H9 (cell line): ENCODE data around the gene CHI3L2. TPM values are rescaled to one million over a fixed set of nuclear protein-coding genes. Genes with fewer than 3 reads are reported as not detected.

Experiments used
- DNase-seq: peaks from one replicate; pipeline ENCODE4 v3.0.0-alpha.2; 2017
- H2AFZ ChIP-seq: one replicate; pipeline ENCODE4 v1.6.1; 2013; ENCODE audit warnings: mild to moderate bottlenecking, low read length, control low read depth, moderate library complexity
- H2AK5ac ChIP-seq: 2 replicates; pipeline ENCODE4 v1.6.1; 2013; ENCODE audit warnings: low read length, control low read depth, mixed read lengths; ENCODE audit not compliant: insufficient read length
- H2BK120ac ChIP-seq: one replicate; pipeline ENCODE4 v1.6.1; 2013; ENCODE audit warnings: low read depth, mild to moderate bottlenecking, low read length, control low read depth, inconsistent platforms; ENCODE audit not compliant: poor library complexity, severe bottlenecking
- H2BK12ac ChIP-seq: 2 replicates; pipeline ENCODE4 v1.6.1; 2013; ENCODE audit warnings: low read length, control low read depth, mixed read lengths, low read depth; ENCODE audit not compliant: insufficient read length
- H2BK15ac ChIP-seq: 2 replicates; pipeline ENCODE4 v1.6.1; 2013; ENCODE audit warnings: low read depth, low read length, control low read depth
- H2BK20ac ChIP-seq: one replicate; pipeline ENCODE4 v1.6.1; 2013; ENCODE audit warnings: low read depth, mild to moderate bottlenecking, low read length, control low read depth, inconsistent platforms; ENCODE audit not compliant: poor library complexity, severe bottlenecking
- H2BK5ac ChIP-seq: 2 replicates; pipeline ENCODE4 v1.6.1; 2013; ENCODE audit warnings: low read length, control low read depth, mixed read lengths; ENCODE audit not compliant: insufficient read length
- H3K14ac ChIP-seq: 2 replicates; pipeline ENCODE4 v1.6.1; 2013; ENCODE audit warnings: low read length, control low read depth; ENCODE audit not compliant: insufficient read depth
- H3K18ac ChIP-seq: 2 replicates; pipeline ENCODE4 v1.6.1; 2013; ENCODE audit warnings: low read depth, mild to moderate bottlenecking, mixed read lengths, low read length, control low read depth; ENCODE audit not compliant: insufficient read length
- H3K23ac ChIP-seq: 2 replicates; pipeline ENCODE4 v1.6.1; 2013; ENCODE audit warnings: low read length, control low read depth, mixed read lengths, low read depth; ENCODE audit not compliant: insufficient read length
- H3K23me2 ChIP-seq: 2 replicates; pipeline ENCODE4 v1.6.1; 2013; ENCODE audit warnings: low read depth, mild to moderate bottlenecking, mixed read lengths, low read length, control low read depth; ENCODE audit not compliant: insufficient read length, poor library complexity, severe bottlenecking
- H3K27ac ChIP-seq: 2 replicates; pipeline ENCODE4 v1.5.1; 2013; ENCODE audit warnings: low read length, control low read depth, mixed read lengths, low read depth; ENCODE audit not compliant: insufficient read length
- H3K27me3 ChIP-seq: 2 replicates; pipeline ENCODE4 v1.6.1; 2013; ENCODE audit warnings: low read length, control low read depth, inconsistent platforms; ENCODE audit not compliant: insufficient read depth
- H3K4ac ChIP-seq: 2 replicates; pipeline ENCODE4 v1.6.1; 2013; ENCODE audit warnings: low read depth, mild to moderate bottlenecking, control low read depth, inconsistent platforms, low read length, moderate library complexity
- H3K4me1 ChIP-seq: 2 replicates; pipeline ENCODE4 v1.6.1; 2013; ENCODE audit warnings: low read length, control low read depth, inconsistent platforms; ENCODE audit not compliant: insufficient read depth
- H3K4me2 ChIP-seq: 2 replicates; pipeline ENCODE4 v1.6.1; 2013; ENCODE audit warnings: low read length, control low read depth, mixed read lengths; ENCODE audit not compliant: insufficient read length, insufficient read depth
- H3K56ac ChIP-seq: 2 replicates; pipeline ENCODE4 v1.6.1; 2013; ENCODE audit warnings: low read depth, mild to moderate bottlenecking, mixed read lengths, low read length, control low read depth; ENCODE audit not compliant: insufficient read length
- H3K79me1 ChIP-seq: 2 replicates; pipeline ENCODE4 v1.6.1; 2013; ENCODE audit warnings: low read depth, mild to moderate bottlenecking, moderate library complexity, low read length, control low read depth, inconsistent platforms; ENCODE audit not compliant: insufficient read depth, poor library complexity, severe bottlenecking
- H3K79me2 ChIP-seq: 2 replicates; pipeline ENCODE4 v1.6.1; 2013; ENCODE audit warnings: low read length, control low read depth, inconsistent platforms; ENCODE audit not compliant: insufficient read depth
- H3K9ac ChIP-seq: 2 replicates; pipeline ENCODE4 v1.6.1; 2013; ENCODE audit warnings: low read length, control low read depth, mixed read lengths; ENCODE audit not compliant: insufficient read length; ENCODE audit errors: extremely low read depth
- H3K9me3 ChIP-seq: one replicate; pipeline ENCODE4 v1.6.1; 2013; ENCODE audit warnings: low read depth, low read length, inconsistent platforms; ENCODE audit not compliant: control insufficient read depth
- H3T11ph ChIP-seq: one replicate; pipeline ENCODE4 v1.6.1; 2013; ENCODE audit warnings: mild to moderate bottlenecking, low read length, control low read depth, inconsistent platforms
- H4K20me1 ChIP-seq: one replicate; pipeline ENCODE4 v1.6.1; 2013; ENCODE audit not compliant: control insufficient read depth, insufficient read length, insufficient read depth
- H4K5ac ChIP-seq: 2 replicates; pipeline ENCODE4 v1.6.1; 2013; ENCODE audit warnings: low read depth, mild to moderate bottlenecking, mixed read lengths, low read length, control low read depth; ENCODE audit not compliant: insufficient read length
- H4K8ac ChIP-seq: replicated peaks from 2 replicates; pipeline ENCODE4 v1.6.1; 2013; ENCODE audit warnings: low read length, control low read depth, mixed read lengths, low read depth; ENCODE audit not compliant: insufficient read length
- H4K91ac ChIP-seq: 2 replicates; pipeline ENCODE4 v1.6.1; 2013; ENCODE audit warnings: low read depth, mild to moderate bottlenecking, moderate library complexity, mixed read lengths, low read length, control low read depth; ENCODE audit not compliant: insufficient read length
- H3K27ac Mint-ChIP-seq, 3 experiments: 2 replicates in 2 of 3; 3 replicates in 1 of 3; pipeline ENCODE4 v1.8.0; 2020 to 2021; ENCODE audit warnings: mixed read lengths in 3 of 3, mild to moderate bottlenecking in 1 of 3, moderate library complexity in 1 of 3
- H3K27me3 Mint-ChIP-seq: 2 replicates; pipeline ENCODE4 v1.8.0; 2021; ENCODE audit warnings: low read depth, mild to moderate bottlenecking, moderate library complexity, mixed read lengths
- H3K36me3 Mint-ChIP-seq, 3 experiments: 2 replicates in 2 of 3; 3 replicates in 1 of 3; pipeline ENCODE4 v1.8.0; 2020 to 2021; ENCODE audit warnings: low read depth in 3 of 3, mixed read lengths in 3 of 3; ENCODE audit not compliant: insufficient read depth in 1 of 3
- H3K4me1 Mint-ChIP-seq, 2 experiments: 2 replicates each; pipeline ENCODE4 v1.8.0; 2020; ENCODE audit warnings: mixed read lengths in 2 of 2
- H3K4me3 Mint-ChIP-seq, 2 experiments: 2 replicates in 1 of 2; 3 replicates in 1 of 2; pipeline ENCODE4 v1.8.0; 2020 to 2021; ENCODE audit warnings: mild to moderate bottlenecking in 2 of 2, mixed read lengths in 2 of 2, moderate library complexity in 1 of 2
- H3K9me3 Mint-ChIP-seq, 2 experiments: 2 replicates in 1 of 2; 3 replicates in 1 of 2; pipeline ENCODE4 v1.8.0; 2020; ENCODE audit warnings: mild to moderate bottlenecking in 2 of 2, mixed read lengths in 2 of 2, moderate library complexity in 1 of 2
- CTCF ChIP-seq: fragments of 200-600 bp; sonication (generic); conservative IDR thresholded peaks from 3 replicates; pipeline ENCODE4 v1.8.0; 2021; ENCODE audit warnings: antibody characterized with exemption, mild to moderate bottlenecking
- WGBS: extraction: QIAGEN DNeasy Blood & Tissue Kit; methylation state at CpG from one replicate; pipeline ENCODE4 v1.1.7; 2013; ENCODE audit warnings: missing lambda C conversion rate, low lambda C conversion rate, mixed read lengths; ENCODE audit not compliant: insufficient read length; ENCODE audit errors: extremely low coverage; 5-methylcytosine and 5-hydroxymethylcytosine counted together
- total RNA-seq: library from RNA; stranded (reverse); gene quantifications from 2 replicates; pipeline ENCODE4 v1.2.1, GENCODE V29; 2021

The CHI3L2 gene
- total RNA-seq, 1 experiment from 2014 or later, result not detected

GRCh38 chr1:111195002-111195684, 32.4 kb upstream of the CHI3L2 start:
- no peak overlapping the region for H3K27ac Mint-ChIP-seq
- Histone ChIP-seq H4K8ac (no peak overlapping the region), H3K4me1 (no peaks in the 10 kb centered on the region)

More at GRCh38 chr1:111195002-111195684, 32.4 kb upstream of the CHI3L2 start:
- no peak overlapping the region; a peak in 1 of 5 replicates for H3K4me3 Mint-ChIP-seq
- Histone ChIP-seq H3K9me3 (no peaks in the 10 kb centered on the region), H2BK15ac (no peak overlapping the region), H3K4ac (no peak overlapping the region), H4K20me1 (no peaks in the 10 kb centered on the region), H2BK5ac (no peak overlapping the region), H3K79me2 (no peaks in the 10 kb centered on the region), H4K5ac (no peak overlapping the region), H3T11ph (no peak overlapping the region), H2AFZ (no peak overlapping the region), H3K9ac (no peak overlapping the region), H3K4me2 (no peak overlapping the region), H2AK5ac (no peak overlapping the region), H2BK20ac (no peak overlapping the region), H3K27ac (no peak overlapping the region), H3K56ac (no peak overlapping the region), H3K27me3 (no peaks in the 10 kb centered on the region; the same call in 1 of the 2 replicates), H4K91ac (no peak overlapping the region), H3K23ac (no peak overlapping the region), H3K18ac (no peak overlapping the region), H3K79me1 (no peaks in the 10 kb centered on the region), H2BK12ac (no peak overlapping the region), H2BK120ac (no peak overlapping the region), H3K23me2 (no peaks in the 10 kb centered on the region), H3K14ac (no peak overlapping the region)
- no peaks in the 10 kb centered on the region for H3K36me3 Mint-ChIP-seq
- no CpG with 5 or more reads among the region's 4 CpGs for WGBS
- no peak for TF ChIP-seq CTCF
- H3K9me3 Mint-ChIP-seq, result no peaks in the 10 kb centered on the region
- no peaks in the 10 kb centered on the region; the same call in 1 of the 2 replicates for H3K27me3 Mint-ChIP-seq
- no peak for DNase-seq
- H3K4me1 Mint-ChIP-seq, result peaks cover 9 to 15% of the 10 kb centered on the region in 2 experiments; a peak in 3 of 4 replicates
